HG03135 (cell line): ENCODE measurements around the gene RB1.

Experiments used
- ATAC-seq: cut with Tn5 transposase; IDR thresholded peaks from one replicate; pipeline ENCODE4 v1.9.1; 2021; ENCODE audit warnings: mild to moderate bottlenecking, moderate library complexity; ENCODE audit not compliant: unreplicated experiment

RB1 gene

DNA sequence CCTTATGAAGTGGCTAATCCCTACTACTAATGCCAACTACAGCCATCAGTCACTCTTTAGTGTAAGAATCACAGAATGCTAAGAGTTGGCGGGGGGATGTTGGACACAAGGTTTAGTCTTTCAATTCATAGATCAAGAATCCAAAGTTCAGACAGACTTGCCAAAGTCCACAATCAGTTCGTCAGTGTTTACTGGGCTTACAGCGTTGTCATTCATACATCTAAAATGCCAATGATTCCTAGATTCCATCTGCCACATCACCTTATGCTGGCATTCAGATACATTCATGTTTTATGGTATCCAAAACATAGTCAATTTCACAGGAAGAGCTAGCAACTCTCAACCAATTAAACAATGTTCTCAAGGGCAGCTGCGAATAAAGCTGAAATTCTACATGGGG, 211.2 kb downstream of the RB1 start:
- ATAC-seq, result no peak

DNA sequence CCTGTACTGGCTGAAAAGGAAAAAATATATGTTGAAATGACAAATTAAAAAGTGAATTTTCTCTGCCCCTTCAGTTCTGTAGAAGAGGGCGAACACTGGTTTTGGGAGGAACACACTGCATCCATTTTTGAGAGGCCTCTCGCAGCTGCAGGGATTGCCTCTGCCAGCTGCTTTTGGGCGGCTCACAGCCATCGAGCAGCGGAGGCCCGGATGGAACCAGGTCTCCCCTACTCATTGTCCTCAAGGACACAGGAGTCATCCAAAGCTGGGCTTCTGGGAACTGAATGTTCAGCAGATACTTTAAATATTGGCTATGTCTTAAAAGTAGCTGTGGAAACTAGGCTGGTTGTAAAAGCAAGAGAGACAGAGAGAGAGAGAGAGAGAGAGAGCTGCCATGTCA, 212.2 kb downstream of the RB1 start:
- ATAC-seq, result no peak

DNA sequence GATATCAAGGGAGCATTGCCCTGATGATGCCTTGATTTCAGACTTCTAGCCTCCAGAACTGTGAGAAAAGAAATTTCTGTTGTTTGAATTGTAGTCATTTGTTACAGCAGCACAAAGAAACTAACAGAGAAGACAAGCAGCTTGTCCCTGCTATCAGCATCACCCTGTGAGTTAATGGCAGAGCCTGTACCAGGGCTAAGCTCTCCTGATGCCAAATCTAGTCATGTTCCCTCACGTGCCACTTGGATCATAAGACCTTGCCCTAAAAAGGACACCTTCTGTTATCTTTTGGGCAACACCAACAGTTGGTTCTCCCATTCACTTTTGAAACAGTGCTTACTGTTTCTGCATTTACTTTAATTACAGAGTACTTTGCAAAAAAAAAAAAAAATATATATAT, 214.5 kb downstream of the RB1 start:
- no peak for ATAC-seq

DNA sequence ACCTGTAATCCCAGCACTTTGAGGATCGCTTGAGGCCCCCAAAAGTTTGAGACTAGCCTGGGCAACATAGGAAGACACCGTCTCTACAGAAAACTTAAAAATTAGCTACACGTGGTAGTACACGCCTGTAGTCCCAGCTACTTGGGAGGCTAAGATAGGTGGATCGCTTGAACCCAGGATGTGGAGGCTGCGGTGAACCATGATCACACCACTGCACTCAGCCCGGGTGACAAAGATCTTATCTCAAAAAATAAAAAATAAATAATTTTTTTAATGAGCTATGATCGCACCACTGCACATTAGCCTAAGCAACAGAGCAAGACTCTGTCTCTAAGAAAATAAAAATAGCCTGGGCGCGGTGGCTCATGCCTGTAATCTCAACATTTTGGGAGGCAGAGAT, 222.7 kb downstream of the RB1 start:
- no peak for ATAC-seq

DNA sequence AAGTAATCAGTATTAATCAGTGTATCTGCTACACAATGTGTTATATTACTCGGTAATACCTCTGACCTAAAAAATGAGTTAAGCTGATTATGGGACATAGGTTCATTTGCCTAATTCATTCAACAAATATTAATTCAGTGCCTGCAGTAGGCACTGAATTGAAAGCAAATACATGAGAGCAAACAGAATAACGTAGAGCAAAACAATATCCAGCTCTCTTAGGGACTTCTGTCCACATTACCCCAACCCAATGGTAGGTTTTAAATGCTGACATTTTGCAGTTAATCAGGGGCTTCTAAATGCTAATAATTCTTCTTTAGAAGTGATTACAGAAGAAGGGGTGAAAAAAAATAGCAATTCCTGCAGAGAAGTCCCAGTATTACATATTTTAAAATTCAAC, 224.4 kb downstream of the RB1 start:
- no peak for ATAC-seq

DNA sequence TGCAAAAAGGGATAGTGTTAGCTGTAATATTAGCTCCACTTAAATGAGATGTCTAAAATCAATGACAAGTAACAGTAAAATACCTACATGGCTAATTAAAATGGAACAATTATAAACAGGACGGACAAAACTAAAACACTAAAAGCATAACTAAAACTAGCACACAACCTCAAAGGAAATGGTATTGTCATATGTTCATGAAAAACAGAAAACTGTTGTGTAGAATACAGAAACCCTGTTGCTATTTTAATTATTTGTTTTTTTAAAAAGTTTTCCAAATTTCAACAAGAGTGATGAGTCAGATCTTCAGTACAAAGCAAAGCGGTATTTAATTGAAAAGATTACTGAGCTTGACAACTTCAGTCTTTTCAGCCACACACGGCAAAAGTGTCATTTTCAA, 225.2 kb downstream of the RB1 start:
- ATAC-seq, result no peak

DNA sequence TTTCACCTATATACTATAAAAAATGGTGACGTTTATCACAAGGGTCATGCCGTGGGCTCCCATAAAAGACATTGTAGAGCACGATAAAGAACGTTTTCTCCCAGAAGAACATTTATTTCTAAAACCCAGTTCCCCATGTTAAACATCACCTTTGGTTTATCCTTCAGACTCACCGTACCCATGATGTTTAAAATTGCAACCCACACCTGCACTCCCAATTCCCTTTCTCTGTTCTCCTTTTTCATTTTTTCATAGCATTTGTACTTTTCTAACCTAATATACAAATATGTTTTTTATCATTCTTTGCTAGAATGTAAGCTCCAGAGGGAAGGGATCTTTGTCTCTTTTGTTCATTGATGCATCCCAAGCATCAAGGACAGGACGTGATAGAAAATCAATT, 227.3 kb downstream of the RB1 start:
- no peak for ATAC-seq
